Measurements from ENCODE around the gene GPR160.

GPR160 gene

DNA sequence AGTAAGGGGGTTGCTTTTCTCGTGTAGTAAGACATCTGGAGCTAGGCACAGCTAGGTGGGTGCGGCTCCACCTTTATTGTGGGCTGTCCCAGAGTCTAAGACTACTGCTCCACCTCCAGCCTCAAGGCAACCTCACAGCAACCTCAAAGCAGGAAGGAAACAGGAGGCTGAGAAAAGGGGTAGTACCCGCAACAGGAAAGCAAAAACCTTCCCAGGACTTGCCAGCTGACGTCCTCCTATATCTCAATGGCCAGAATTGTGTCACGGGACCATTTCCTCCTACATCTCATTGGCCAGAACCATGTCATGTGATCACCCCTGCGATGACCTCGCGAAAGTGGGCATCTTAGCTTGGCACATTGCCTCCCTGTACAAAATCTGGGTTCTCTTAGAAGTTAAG is 4.3 kb upstream of the GPR160 start:
- peak; percentile 59 for DNase-seq

DNA sequence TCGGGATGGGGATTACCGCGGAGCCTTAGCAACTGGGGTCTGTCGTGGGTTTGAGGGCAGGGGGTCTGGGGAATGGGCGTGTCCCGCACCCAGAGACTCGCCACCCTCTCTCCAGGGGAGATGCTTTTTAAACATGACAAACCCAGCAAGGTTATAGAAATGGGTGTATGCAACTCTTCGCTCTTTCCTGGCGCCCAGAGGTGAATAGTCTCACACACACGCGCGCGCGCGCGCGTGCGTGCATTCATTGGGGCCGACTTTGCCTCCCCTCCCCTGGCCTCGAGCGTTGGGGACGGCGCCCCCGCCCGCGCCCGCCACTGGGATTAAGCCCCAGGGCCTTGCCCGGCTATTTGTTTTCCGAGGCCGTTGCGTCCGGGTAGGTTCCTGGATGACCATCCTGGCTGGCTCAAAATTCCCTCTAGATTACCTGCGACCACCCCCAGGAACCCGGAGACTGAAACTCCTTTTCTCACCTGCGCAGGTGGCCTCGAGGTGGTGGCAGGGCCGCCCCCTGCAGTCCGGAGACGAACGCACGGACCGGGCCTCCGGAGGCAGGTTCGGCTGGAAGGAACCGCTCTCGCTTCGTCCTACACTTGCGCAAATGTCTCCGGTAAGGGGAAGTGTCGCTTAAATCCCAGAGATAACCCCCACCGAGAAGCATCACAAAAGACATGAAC is 777 bp downstream of the GPR160 start:
- peak; percentile 45 for DNase-seq

DNA sequence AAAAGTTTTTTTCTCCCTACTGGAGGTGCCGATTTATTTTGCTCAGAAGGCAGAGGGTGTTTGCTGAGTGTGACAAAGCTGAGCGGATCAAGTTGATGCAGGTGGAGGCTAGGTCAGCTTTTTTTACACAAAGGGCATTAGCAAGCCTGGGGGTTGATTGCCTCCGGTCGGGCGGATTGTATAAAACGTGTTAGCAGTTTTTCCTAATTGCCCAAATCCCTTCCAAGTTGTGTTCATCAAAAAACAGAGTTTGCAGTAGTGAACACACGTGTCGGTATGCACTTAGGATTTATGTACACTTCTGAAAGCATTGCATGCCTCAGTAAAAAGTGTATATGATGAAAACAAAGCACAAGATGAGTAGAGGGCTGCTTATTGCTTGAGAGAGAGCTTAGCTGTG is 2.6 kb downstream of the GPR160 start:
- no peak for DNase-seq

DNA sequence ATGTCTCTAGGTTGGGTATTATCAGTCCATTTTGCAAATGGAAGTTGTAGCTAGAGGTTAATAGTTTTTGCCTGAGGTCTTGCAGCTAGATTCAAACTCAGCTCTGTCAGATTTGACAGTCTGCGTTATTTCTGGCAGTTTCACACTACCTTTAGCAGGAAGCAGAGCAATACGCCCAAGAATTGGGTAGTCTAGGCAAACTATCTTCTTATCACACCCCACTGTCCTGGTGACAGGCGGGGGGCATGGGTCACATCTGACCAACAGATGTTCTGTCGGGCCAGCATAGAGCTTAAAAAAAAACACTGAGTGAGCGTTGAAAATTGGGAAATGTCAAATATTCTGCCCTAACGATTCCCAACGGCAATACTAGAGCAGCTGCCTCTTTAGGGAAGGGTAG is 5.7 kb downstream of the GPR160 start:
- no peak for DNase-seq

DNA sequence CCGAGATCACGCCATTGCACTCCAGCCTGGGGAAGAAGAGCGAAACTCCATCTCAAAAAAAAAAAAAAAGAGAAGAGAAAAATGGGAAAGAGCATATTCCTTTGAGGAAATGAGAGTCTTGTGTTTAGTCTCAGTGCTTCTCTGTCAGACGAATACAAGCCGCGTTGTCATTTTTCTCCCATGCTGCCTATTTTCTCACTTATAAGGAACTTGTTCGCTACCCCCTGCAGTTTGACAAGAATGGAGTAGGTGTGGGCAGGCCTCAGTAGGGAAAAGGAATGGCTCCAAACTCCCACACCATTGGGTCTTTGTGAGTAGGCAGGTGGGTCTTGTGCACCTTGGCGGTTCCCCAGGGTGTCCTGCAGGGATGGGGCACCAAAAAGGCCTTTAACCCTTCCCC is 6.5 kb downstream of the GPR160 start:
- DNase-seq, result no peak

DNA sequence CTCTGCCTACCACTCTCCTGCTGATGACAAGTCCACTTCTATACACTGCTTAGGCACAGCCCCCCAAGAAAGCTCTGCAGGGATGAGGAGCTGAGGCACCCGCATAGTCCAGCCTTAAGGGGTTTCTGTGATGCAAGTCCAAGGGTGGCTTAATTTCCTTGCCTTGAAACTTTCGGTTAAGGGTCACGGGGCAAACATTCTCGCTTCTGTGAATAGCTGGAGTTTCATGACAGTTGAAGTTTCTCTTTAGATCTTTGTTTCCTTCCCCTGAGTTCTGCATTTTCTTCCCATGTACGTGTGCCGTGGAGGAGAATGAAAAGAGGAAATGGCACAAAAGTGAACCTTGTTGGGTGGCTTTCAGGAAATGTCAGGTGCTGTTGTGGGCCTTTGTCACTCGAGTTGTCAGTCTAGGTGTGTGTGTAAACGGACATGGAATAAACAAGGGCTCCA is 7.0 kb downstream of the GPR160 start:
- DNase-seq, result peak; percentile 49

DNA sequence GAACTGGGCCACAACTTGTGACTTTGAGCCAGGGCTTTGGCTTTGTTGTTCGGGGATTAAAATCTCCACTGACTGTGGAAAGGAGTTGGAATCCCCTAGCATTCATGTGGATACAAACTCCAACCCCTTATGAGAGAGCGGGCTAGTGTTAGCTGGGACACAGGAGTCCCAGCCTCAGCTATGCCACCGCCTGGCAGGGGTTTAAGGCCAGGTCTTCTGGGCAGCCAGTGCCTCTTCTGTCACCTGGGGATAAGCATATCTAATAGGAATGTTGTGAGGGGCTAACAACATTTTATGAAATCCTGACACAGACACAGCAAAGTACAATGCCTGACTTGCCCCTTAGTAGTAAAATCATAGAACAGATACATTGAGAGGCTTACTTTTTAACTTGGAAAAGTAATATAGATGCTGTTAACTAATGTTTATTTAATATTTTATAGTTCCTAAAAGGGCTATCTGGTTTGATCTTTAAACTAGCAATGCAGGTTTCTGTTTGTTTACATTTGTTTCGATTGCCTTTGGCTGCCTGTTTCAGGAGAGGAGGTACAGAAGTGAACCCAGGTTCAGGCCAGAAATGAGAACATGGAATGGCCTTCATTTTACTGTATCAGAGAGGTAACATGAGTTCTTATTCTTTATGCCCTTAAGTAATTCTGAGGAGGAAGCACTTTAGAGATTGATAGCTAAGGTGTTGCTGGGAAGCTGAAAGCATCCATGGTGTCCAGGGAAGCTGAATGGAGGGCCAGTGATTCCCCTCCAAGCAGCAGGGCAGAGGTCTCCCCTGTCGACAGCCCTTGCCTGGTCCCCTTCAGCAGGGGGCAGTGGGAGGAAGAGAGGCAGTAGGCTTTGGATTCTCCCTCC is 8.7 kb downstream of the GPR160 start:
- DNase-seq, result no peak

DNA sequence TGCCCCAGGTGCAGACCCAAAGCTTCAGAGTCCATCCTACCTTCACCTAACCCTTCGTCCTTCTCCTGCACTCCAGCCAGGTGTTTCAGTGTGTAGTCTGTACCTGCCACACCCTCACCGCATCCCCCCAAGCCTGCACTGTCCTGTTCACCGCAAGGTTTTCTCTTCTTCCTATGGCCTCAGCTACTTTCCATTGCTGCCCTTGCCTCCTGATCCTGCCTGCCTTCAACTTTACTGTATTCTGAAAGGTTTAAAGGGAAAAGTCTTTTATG is 9.3 kb downstream of the GPR160 start:
- DNase-seq, result no peak

DNA sequence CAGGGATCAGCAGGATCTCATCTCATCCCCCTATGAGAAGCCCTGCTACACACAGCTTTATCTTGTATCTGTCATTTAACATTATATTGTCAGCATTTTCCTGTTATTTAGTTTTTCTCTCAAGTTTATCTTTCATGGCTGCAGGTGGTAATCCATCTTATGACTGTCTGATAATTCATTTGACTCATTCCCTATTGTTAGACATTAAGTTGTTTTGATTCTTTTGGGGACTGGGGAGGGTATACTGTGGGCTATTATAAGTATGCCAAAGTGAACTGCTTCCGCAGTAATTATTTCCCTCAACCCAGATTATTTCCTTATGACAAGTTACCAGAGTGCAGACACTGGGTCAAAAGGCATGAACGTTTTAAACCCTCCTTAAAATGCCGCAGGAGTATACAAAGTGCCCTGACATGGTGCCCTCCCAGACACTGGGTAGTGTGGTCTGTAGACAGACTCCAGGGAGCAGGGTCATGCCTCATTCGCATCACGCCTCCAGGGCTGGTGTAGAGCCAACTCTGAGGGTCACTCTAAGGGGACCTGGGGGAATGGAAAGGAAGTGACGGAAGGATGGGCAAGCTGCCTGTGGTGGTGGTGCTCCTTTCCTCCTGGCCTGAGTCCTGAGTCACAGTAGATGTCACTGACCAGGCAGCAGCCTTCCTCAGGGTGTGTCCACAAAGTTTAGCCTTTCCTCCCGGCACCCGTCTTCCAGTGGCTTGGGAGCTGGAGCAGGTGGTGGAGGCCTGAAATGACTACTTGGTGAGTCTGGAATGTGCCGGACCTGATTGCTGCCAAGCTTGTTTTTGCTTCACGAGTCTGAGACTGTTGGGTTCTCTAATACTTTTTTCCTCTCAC is 11.6 kb downstream of the GPR160 start:
- no peak for DNase-seq

DNA sequence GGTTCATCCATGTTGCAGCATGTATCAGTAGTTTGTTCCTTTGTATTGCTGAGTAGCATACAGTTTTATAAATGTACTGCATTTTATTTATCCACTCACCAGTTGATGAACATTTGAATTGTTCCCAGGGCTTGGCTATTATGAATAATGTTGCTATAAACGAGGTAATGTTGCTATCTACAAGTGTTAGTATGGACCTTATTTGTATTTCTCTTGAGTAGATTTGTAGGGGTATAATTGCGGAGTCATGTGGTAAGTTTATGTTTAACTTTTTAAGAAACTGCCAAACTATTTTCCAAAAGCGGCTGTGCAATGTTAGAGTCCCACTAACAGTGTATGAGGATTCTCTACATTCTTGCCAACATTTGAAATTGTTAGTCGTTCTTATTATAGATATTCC is 13.0 kb downstream of the GPR160 start:
- DNase-seq, result no peak

DNA sequence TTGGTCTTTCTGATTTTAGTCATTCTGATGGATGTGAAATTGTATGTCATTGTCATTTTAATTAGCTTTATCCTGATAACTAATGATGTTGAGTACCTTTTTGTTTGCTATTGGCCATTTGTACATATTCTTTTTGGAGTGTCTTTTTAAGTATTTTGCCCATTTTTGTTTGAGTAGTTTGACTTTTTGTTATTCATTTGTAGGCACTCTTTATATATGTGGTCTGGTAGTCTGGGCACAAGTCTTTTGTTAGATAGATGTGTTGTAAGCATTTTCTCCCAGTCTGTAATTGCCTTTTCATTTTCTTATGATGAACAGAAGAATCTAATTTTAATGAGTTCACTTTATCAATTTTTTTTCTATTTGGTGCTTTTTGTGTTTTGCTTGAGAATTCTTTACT is 14.6 kb downstream of the GPR160 start:
- DNase-seq, result no peak

DNA sequence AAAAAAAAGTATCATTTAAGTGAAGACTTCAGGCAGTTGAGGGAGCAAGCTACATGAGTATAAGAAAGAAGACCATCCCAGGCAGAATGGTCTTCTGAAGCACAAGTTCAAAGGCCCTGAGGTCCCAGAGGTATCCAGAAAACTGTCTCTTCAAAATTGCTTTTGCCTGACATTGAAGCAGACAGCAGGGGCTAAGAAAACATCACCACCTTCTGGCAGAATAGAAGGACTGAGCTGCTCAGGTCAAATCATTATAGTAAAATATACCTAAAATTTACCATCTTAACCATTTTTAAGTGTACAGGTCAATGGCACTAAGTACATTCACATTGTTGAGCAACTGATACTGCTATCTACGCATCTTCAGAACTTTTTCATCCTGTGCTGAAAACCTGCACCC is 16.4 kb downstream of the GPR160 start:
- DNase-seq, result no peak

DNA sequence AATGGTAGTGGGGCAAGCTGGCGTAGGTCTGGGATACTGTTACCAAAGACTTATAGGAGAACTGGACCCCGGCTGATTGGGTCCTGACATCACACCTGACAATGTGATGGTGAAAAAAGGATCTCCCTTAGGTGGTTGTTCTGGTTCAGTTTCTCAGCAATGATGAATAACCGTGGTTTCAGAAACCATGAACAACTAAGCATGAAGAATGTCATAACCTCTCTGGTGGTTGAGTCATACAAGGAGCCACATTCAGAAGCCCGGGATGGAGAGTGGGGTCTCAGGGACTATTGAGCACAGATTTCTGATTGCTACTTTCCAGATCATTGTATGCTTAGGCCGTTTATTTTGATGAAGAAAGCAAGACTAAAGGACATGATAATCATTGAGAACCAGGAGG is 17.4 kb downstream of the GPR160 start:
- no peak for DNase-seq

DNA sequence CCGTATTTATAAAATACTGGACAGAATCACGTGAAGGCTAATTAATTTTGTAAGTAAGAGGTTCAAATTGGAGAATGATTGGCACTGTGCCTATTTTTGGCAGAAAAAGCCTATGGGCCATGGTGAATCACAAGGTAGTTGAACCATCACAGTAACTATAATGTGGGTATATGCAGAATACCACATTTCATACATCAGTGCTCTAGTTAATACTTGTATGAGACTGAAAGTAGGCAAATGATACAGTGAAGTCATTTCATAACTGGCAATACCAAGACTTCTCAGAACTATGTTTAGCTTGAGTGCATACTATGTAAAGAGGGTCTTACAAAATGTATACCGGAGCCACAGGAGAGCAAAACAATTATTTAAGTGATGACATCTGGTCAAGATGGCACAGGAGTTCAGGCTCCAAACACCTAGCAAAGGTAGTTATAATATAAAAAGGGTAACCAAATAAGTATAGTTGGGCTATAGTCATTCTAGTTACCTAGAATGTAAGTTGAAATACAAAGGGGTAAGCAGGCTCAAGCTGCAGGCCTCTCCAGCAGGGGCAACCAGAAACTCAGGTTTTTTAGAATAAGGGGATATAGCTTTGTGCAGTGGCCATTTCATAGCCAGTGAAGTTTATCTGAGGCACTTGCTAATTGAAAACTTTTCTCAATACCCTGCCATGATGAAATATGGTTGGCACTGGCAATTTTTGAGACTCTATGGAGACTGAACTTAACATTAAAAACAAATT is 19.1 kb downstream of the GPR160 start:
- DNase-seq, result no peak

DNA sequence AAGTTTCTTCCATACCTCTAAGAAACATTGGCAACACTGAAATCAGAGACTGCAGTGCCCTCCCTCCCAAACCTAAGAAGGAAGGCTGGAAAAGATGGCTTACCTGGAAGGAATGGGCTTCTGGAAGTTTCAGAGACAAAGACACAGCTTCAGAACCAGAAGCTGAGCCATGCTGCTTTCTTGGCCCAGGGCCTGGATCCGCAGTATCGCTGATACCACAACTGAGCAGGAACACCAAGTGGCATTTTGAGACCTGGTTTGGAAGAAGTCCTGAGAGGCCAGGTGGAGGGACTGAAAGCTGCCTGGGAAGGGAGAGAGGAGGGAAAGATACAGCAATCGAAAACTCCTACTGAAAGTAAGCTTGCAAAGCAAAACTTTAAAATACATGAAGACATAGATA is 19.8 kb downstream of the GPR160 start:
- DNase-seq, result no peak

DNA sequence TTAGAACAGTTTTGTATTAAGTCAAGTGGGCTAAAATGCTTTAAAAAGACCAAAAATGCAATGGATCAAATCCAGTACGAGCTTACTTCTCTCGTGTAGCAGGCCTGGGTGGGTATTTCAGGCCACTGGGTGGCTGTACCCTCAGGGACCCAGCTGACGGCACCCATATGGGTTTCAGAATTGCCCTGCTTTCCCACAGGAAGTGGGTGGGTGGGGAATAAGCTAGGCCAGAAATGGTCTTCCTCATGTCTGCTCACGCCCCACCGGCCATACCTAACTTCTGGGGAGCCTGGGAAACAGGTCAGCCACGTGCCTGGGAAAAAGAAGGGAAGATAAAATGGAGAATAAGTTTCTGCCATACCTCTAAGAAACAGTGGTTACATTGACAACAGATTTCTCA is 20.3 kb downstream of the GPR160 start:
- no peak for DNase-seq

DNA sequence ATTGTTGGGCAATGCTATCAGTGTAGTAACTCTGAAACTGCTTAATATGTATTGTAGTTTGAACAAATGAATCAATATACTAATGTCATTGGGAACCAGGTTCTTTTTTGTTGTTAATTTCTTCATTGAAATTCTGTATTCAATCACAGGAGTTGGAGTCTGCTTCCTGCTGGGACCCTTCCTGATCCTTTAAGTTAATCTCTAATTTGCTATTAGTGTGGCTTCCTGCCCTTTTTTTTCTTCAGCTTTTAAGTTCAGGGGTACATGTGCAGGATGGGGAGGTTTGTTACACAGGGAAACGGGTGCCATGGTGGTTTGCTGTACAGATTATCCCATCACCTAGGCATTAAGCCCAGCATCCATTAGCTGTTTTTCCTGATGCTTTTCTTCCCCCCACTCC is 21.7 kb downstream of the GPR160 start:
- DNase-seq, result no peak

DNA sequence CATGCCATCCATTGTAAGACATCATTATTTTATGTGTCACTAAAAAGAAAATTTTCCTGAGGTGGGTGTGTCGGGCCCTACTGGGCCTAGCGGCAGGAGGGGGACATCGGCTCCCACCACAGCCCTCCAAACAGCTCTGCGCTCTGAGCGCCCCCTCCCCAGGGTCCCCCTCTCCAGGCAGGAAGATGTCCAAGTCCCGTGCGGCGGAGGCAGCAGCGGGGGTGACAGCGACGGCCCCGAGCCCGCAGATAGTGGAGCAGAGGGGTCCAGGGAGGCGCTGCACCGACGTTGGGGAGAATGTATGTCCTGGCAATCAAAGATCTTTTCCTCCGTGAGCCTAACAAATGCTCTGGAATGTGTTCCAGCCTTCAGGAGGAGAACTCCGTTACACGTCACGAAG is 24.3 kb downstream of the GPR160 start:
- DNase-seq, result no peak

DNA sequence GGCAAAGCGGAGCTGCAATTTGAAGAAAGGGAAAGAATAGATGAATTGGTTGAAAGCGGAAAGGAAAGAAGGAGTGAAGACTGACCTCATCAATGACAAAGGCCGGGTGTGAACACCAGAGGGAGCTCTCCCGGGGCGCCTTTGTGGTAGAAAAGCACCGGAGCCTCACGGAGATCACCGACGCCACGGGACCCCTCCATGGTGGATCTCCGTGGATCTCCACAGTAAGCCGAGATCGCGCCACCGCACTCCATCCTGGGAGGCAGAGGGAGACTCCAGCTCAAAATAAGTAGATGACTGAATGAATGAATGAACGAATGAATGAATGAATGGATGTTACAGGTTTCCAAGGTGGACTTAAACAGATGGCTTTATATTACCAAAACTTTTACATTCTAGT is 25.0 kb downstream of the GPR160 start:
- DNase-seq, result no peak

DNA sequence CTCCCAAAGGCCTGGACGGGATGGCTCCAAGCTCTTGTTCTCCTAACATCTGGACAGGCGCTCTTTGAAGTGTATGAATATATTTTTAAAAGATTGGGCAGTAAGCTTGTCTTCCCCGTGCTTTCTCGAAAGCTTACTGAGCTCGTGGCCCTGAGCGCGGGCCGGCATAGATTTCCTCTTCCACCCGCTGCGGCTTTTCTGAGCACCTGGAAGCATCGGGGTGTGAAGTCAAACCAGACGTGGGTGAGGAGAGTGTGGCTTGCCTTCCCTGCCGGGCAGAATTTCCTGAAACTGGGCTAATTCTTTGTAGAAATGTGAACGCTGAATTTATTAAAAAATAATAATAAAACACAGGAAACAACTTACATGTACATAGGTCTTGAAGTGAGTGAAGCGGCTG is 25.9 kb downstream of the GPR160 start:
- no peak for DNase-seq

DNA sequence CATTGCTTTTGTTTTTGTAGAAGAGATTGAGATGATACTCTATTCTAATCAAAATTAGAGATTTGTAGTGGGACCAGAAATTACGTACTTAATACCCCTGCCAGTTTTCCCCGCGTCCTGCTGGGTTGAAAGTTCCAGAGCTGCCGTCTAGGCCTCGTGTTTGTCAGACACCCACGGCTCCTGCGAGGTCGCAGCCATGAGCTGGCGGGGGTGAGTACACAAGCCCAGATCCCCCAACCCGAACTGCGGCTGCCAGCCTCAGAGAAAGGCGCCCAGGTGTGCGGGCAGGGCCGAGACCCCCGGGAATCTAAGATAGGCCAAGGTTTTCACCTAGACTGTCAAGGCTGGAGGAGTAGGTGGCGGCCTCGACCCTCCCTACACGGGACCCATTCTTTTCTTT is 26.3 kb downstream of the GPR160 start:
- DNase-seq, result no peak

DNA sequence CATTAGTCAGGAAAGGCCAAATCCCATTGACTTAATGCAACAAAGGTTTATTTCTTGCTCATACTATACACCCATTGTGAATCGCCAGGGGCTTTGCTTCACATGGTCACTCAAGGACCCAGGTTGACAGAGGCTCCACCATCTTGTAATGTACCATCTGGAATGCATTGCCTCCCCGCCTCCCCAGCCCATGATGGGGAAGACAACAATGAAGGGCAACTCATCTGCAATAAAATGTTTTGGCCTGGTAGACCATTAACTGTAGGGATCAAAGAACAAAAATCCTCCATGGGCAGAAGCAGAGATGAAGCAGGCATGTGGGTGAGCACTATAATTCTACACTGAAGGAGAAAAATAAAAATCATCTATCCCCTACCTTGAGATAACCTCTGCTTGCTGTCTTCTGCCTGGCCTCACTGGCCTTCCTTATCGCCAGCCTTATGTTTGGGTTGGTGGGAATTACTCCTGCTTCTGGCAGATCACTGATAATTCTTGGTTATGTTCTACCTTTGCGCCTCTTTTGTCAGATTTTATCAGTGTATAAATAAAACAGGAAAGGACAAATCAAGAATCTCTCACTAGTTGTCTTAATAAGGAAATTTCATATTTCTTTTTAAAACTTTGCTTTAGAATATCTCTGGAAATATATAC is 37.8 kb downstream of the GPR160 start:
- DNase-seq, result no peak
